ENCODE data around the gene PPIF. TPM values are rescaled to one million over a fixed set of nuclear protein-coding genes. Genes with fewer than 3 reads are reported as not detected.

The PPIF gene
- total RNA-seq, 1 donor from 2014 or later: 173 TPM

DNA sequence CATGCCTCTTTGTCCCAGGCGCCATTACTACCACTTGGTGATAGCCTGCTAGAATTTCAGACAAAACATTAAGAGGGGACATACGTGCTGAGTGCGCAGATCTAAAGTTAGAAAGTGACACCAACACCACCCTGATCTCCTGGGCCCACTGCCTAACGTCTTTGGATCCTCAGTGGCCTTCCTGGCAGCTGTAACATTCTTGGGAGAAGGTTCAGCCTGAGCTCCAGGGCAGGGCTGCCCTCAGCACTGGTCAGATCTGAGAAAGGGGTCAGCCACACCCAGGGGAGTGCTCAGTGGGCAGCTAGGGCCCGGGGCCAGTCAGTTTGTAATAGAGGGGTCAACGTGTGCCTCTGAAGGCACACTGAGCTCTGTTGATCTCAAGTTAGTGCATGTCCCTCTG lies 49.8 kb downstream of the PPIF start:
- intact Hi-C loops (cut with micrococcal nuclease): no loop called here

DNA sequence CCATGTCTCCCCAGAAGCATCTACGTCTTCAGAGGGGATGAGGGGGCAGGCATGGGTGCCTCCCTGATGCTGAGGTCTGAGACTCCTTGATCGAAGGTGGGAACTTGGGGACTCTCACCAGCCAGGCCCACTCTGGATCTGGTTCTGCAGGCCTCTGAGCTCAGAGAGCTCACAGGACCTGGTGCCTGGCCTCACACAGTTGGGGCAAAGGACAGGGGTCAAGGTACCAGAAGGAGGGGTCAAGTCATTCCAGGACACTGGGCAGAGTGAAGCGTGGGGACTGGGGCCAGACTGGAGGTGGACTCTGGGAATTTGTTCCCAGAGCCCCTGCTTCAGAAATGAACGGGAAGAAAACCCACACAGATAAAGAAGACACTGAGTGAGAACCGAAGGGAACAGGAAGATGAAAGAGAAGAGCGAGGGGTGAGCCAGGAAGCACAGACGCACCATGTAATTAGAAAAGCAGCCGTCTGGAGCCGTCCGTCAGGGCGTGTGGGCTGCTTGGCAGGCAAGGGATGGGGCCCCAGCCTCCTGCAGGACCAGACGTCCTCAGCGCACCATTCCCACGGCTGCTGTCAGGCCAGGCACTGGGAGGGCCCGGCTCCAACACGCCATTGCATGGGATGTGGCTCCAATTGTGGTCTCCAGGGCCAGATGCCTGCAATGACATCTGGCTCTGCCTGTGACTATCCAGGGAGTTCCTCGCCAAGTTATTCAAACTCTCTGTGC lies 50.5 kb downstream of the PPIF start:
- intact Hi-C loops (cut with micrococcal nuclease): no loop called here

DNA sequence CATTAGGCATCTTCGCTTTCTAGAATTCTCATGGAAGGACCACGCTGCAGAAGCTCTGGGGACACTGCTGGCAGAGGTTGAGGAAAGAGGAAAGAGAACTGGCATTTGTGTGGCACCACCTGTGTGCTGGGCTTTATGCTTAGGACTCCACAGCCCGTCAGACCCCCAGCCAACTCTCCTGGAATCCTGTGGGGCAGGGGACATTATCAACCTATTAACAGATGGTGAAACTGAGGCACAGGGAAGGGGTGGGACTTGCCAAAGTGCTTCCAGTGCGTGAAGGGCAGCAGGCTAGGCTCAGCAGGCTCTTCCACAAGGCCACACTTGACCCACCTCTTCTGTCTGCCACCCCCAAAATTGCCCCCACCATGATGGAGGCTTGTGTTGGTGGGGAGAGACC lies 51.4 kb downstream of the PPIF start:
- intact Hi-C loops (cut with micrococcal nuclease): no loop called here

DNA sequence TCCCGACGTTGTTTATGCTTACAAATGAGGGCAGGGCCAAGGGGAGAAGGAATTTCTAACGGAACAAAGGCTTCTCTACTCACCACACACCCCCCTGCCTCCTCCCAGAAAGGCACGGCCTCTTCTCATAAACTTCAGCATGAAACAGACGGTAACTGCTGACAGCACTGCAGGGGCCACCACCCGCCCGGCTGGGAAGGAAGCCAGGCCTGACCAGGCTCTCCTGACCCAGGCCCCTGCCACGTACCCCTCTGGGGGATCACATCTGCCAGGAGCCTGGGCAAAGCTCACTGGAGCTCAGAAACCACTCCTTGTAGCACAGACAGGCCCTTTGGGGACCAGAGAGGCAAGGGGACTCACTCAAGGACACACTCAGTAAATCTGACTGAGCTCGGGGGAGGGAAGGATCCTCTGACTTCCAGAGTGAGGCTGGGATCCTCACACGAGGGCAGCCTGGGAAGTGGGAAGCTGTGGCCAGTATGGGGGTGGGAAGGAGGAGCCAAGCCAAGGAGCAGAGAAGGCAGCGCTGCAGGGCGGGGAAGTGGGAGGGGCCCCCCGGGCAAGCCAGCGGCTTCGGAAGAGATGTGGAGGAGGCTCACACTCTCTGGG lies 52.1 kb downstream of the PPIF start:
- intact Hi-C loops (cut with micrococcal nuclease): no loop called here

DNA sequence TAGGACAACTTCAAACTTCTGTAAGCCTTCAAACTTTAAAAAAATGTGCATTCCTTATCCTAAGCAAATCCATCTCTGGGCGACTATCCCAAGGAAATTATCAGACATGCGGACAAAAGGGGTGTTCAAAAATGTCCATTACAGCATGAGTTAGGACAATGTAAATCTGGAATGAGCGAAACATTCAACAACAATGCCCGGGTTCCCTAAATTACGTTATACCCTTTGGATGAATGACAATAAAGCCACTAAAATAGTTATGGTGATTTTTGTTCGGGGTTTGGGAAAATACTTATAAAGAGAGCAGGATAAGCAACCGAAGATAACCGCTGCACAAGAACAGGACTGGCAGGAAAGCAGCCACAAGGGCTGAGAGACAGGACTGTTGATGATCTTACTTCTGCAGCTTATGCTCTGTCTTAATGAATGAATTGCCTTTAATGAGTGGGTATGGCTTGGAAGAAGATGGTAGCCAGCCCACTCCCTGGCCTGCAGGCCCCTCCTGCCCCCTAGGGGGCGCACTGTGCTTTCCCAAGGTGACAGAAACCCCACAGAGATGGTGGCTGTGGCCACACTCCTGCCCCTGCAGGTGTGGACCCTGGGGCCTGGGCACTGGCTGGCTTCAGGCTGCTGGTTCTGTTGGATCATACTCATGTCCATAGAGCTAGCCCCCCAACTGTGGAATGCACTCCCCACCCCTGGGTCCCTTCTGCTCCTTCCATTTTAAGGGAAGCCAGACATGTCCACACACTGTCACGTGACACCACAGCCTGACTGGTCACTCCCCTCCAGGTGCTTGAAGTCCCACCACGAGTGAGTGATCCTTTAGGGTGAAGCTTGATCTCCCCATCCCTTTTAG lies 53.1 kb downstream of the PPIF start:
- intact Hi-C loops (cut with micrococcal nuclease): loop anchor here (1.0 to 5.0 kb wide), 2 partner anchors 67 to 87 kb away; no protein-coding TSS in a partner anchor

- intact Hi-C loops (cut with micrococcal nuclease): loop anchor here (5.0 kb wide), 1 partner anchor 86 kb away; no protein-coding TSS in a partner anchor
Observed at GRCh38 chr10:79401015-79401921, 54.0 kb downstream of the PPIF start.

- intact Hi-C loops (cut with micrococcal nuclease): loop anchor here (5.0 kb wide), 1 partner anchor 85 kb away; no protein-coding TSS in a partner anchor
Observed at GRCh38 chr10:79402625-79402946, 55.3 kb downstream of the PPIF start.

DNA sequence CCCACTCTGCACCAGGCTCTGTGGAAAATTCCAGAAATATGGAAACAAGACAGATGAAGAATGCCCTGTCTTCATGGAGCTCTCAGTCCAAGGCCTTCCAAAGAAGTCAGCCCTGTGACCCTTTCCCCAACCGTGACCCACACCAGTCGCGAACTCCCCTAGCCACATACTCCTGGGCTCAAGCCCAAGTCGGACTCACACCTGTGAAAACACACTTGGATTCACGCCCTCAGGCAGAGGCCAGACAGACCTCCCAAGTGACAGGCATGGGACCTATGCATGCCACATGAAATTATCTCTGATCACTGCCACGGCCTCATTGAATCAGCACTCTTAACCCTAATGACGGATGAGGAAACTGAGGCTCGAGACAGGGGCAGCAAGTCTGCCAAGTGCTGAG lies 55.7 kb downstream of the PPIF start:
- intact Hi-C loops (cut with micrococcal nuclease): loop anchor here (5.0 kb wide), 1 partner anchor 84 kb away; no protein-coding TSS in a partner anchor

DNA sequence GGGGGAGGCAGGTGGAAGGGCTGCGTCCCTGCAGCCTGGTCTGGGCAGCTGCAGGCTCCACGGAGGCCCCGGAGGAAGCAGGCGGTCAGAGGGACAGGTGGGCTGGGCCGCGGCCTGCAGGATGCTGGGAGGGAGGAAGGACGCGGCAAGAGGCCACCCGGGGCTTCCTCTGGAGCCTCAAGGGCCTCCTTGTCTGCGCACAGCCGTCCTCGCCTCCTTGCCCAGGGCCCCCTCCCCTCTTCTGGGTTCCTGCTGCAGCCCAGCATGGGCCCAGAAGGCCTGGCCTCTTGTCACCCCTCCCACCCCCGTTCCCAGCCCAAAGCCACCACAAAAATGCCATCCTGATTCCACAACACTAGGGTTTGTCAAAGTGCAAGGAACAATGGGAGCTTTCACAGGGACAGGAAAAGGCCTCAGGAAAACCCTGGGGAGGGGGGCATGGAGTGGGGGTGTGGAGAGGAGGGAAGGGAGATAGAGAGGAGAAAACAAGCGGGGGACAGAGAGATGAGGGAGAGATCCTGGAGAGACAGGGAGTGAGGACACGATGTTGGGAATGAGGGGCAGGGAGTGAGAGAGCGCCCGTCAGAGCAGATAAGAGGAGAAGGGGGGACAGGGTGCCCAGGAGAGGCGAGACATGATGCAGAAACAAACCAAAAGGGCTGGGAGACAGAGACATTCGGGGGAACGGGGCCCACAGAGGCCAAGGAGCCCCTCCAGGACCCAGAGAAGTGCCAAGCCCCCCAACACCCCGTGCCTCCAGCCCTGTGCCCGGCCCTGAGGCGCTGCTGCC lies 56.4 kb downstream of the PPIF start:
- intact Hi-C loops (cut with micrococcal nuclease): loop anchor here (5.0 kb wide), 1 partner anchor 84 kb away; no protein-coding TSS in a partner anchor

GRCh38 chr10:79404231-79404609 lies 57.0 kb downstream of the PPIF start:
- intact Hi-C loops (cut with micrococcal nuclease): loop anchor here (5.0 kb wide), 1 partner anchor 83 kb away; no protein-coding TSS in a partner anchor

- intact Hi-C loops (cut with micrococcal nuclease): loop anchor here (5.0 kb wide), 1 partner anchor 83 kb away; no protein-coding TSS in a partner anchor
Observed at GRCh38 chr10:79404690-79405131, 57.4 kb downstream of the PPIF start.

Other genes with a start within 250 kb of the PPIF start
- gene ZCCHC24, start 98.2 kb downstream of the PPIF start, total RNA-seq: 0.61 and 0.74 TPM in 2 replicates
- 0.12 and 0.27 TPM in 2 replicates for gene EIF5AL1, start 165.1 kb downstream of the PPIF start, total RNA-seq
- not detected in 2 replicates for gene SFTPA2, start 212.9 kb downstream of the PPIF start, total RNA-seq